Mucosa of stomach (tissue), 1 donor: ENCODE results near the gene GADD45B.
"Not testable (repeated sequence)": the region's sequence is repeated elsewhere in the genome, so short reads cannot be mapped to it uniquely, and the experiment has no call there.

Experiments
- H3K27me3 ChIP-seq: one replicate; pipeline ENCODE4 v1.7.0; 2013; ENCODE audit warnings: mild to moderate bottlenecking, low read length; ENCODE audit not compliant: control insufficient read depth, insufficient read depth
- H3K36me3 ChIP-seq: one replicate; pipeline ENCODE4 v1.7.0; 2013; ENCODE audit warnings: low read length; ENCODE audit not compliant: control insufficient read depth, insufficient read depth
- H3K4me1 ChIP-seq: one replicate; pipeline ENCODE4 v1.7.0; 2013; ENCODE audit warnings: mild to moderate bottlenecking, low read length; ENCODE audit not compliant: control insufficient read depth, insufficient read depth
- H3K4me3 ChIP-seq: one replicate; pipeline ENCODE4 v1.7.0; 2013; ENCODE audit warnings: low read length
- H3K9ac ChIP-seq: one replicate; pipeline ENCODE4 v1.7.0; 2013; ENCODE audit warnings: mild to moderate bottlenecking, low read length, moderate library complexity
- H3K9me3 ChIP-seq: one replicate; pipeline ENCODE4 v1.7.0; 2013; ENCODE audit warnings: mild to moderate bottlenecking, low read length, moderate library complexity; ENCODE audit not compliant: control insufficient read depth
- donor health status: Pancreatic carcinoma.

The GADD45B gene

DNA sequence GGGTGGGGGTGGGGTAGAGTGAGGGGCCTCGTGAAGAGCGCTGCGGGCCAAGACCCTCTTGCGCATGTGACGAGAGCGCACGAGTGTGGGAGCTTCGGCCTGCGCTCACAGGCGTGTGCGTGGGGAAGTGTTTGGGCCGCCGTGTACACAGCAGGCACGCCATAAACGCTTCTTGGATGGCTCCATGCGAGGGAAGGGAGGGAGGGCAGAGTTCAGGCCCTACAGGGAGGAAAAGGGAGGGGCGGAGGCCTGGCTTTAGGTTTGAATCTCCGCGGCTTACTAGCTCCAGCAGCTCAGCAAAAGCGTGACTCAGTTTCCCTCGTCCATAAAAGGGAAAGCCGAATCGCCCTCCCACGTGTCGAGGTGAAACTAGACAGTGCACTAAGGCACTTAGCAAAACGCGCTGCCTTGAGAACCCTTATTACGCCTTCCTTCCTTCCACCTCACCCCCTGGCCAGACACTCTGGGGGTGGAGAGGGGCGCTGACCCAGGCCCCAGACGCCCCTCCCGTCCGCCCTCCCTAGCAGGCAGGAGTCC, 12.5 kb downstream of the GADD45B start:
- Histone ChIP-seq H3K36me3 (no peaks in the 10 kb centered on the region), H3K9me3 (no peaks in the 10 kb centered on the region), H3K27me3 (no peaks in the 10 kb centered on the region), H3K9ac (peak overlapping the region; percentile 62), H3K4me3 (no peak overlapping the region), H3K4me1 (peaks cover 32% of the 10 kb centered on the region)

DNA sequence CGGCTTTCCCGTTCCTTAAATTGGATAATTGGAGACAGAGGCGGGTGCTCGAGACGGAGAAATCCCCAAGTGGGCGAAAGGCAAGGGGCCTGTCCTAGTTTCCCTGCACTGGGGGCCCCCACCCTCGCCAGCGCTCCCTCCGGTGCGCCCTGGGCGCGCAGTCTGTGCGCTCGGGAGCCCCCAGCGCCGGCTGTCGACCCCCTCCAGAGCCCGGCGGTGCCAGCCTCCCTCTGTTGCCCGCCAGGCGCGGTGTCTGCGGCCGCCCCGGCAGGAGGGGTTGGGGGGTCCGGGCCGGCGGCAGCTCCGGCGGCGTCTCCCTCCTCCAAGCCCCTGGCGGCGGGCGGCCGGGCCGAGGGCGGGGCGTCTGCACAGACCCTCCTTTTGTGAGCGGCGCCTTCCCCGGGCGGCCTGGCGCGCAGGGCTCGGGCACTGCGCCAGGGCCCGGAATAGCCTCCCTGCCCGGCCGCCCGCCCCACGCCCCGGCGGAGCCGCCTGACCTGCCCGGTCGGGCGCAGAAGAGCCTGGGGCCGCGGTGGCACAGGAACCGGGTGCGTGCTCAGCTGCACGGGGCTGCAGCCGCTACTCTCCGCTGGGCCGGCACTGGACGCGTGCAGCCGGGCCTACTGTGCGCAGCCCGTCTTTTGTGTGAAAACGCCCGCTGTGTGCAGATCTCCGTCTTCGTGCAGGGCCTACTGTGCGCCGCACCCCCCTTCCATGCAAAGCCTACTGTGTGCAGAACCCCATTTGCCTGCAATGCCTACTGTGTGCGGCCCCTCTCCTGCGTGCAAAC, 13.2 kb downstream of the GADD45B start:
- Histone ChIP-seq H3K9ac (peak overlapping the region; percentile 62), H3K4me3 (no peak overlapping the region), H3K9me3 (no peaks in the 10 kb centered on the region), H3K4me1 (peaks cover 32% of the 10 kb centered on the region), H3K36me3 (no peaks in the 10 kb centered on the region), H3K27me3 (no peaks in the 10 kb centered on the region)

GRCh38 chr19:2490659-2491058, 14.7 kb downstream of the GADD45B start:
- Histone ChIP-seq H3K4me3 (no peak overlapping the region), H3K36me3 (no peaks in the 10 kb centered on the region), H3K27me3 (no peaks in the 10 kb centered on the region), H3K9ac (no peak overlapping the region), H3K9me3 (no peaks in the 10 kb centered on the region), H3K4me1 (peaks cover 41% of the 10 kb centered on the region)

- no peaks in the 10 kb centered on the region for H3K9me3 ChIP-seq
- H3K9ac ChIP-seq: no peak overlapping the region
- peaks cover 47% of the 10 kb centered on the region for H3K4me1 ChIP-seq
- H3K27me3 ChIP-seq: no peaks in the 10 kb centered on the region
- H3K4me3 ChIP-seq: no peak overlapping the region
- no peaks in the 10 kb centered on the region for H3K36me3 ChIP-seq
Observed at GRCh38 chr19:2491130-2491801, 15.3 kb downstream of the GADD45B start.

DNA sequence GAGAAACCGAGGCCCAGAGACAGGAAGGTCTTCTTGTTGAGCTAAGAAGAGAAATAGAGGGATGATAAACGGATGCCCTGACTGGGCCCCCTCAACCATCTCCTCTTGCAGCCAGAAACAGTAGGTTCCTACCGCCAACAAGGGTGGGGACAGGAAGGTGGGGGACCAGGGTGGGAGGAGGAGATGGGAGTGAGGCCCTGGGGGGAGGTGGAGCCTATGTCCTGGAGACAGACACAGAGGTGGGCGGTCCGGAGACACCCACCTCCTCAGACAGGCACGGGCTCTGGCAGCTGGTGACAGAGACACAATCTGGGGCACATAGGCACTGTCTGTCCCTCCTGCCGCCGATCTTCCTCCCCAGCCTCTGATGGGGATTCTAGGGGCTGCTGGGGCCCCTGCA, 16.9 kb downstream of the GADD45B start:
- Histone ChIP-seq H3K9me3 (no peaks in the 10 kb centered on the region), H3K9ac (no peak overlapping the region), H3K36me3 (no peaks in the 10 kb centered on the region), H3K27me3 (no peaks in the 10 kb centered on the region), H3K4me1 (peaks cover 45% of the 10 kb centered on the region), H3K4me3 (no peak overlapping the region)

DNA sequence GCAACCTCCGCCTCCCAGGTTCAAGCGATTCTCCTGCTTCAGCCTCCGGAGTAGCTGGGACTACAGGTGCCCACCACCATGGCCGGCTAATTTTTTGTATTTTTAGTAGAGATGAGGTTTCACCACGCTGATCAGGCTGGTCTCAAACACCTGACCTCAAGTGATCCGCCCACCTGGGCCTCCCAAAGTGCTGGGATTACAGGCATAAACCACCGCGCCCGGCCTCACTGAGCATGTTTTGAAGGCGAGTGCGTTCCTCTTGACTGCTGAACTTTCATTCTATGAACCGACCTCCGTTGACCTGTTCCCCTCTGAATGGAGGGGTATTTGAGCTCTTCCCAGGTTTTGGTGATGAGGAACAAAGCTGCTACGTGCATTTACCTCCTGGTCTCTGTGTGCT, 17.5 kb downstream of the GADD45B start:
- peaks cover 44% of the 10 kb centered on the region for H3K4me1 ChIP-seq
- H3K9me3 ChIP-seq, H3K36me3 ChIP-seq, H3K27me3 ChIP-seq, H3K4me3 ChIP-seq, H3K9ac ChIP-seq: not testable (repeated sequence)

- H3K4me1 ChIP-seq: peaks cover 41% of the 10 kb centered on the region
- no peaks in the 10 kb centered on the region for H3K36me3 ChIP-seq
- H3K4me3 ChIP-seq: peak overlapping the region; percentile 11
- H3K9ac ChIP-seq: peak overlapping the region; percentile 85
- H3K27me3 ChIP-seq: no peaks in the 10 kb centered on the region
- no peaks in the 10 kb centered on the region for H3K9me3 ChIP-seq
Observed at GRCh38 chr19:2494084-2494446, 18.1 kb downstream of the GADD45B start.

DNA sequence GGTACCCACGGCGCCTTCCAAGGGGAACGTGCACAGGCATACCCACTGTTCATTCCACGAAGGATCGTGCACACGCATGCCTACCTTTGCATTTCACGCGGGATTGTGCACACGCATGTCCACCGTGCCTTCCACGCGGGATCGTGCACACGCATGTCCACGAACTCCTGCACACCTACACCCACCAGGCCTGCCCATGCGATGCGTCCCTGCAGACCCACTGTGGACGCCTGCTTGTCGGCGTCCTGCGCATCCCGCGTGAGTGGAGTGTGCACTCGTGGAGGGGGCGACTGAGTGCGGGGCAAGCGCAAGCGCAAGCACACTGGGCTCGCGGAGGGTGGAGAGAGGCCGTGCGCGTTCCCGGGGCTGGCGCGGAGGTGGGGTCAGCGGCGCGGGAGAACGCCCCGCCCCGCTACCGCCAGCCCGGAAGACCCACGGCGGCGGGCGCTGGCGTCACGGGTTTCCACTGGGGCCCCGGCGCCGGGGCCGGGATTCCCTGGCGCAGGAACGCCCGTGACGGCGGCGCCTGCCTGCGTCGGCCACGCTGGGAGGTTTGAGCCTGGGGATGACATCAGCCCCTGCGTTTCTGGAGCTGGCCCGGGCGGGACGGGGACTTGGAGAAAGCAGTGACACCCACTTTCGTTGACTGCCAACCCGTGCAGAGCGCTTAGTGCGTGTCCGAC, 18.7 kb downstream of the GADD45B start:
- Histone ChIP-seq H3K9me3 (no peaks in the 10 kb centered on the region), H3K9ac (peak overlapping the region; percentile 85), H3K4me1 (peaks cover 38% of the 10 kb centered on the region), H3K36me3 (no peaks in the 10 kb centered on the region), H3K4me3 (peak overlapping the region; percentile 74), H3K27me3 (no peaks in the 10 kb centered on the region)

- H3K27me3 ChIP-seq: no peaks in the 10 kb centered on the region
- H3K9ac ChIP-seq: peak overlapping the region; percentile 85
- no peaks in the 10 kb centered on the region for H3K36me3 ChIP-seq
- peaks cover 35% of the 10 kb centered on the region for H3K4me1 ChIP-seq
- no peaks in the 10 kb centered on the region for H3K9me3 ChIP-seq
- peak overlapping the region; percentile 74 for H3K4me3 ChIP-seq
Observed at GRCh38 chr19:2495130-2495641, 19.3 kb downstream of the GADD45B start.

DNA sequence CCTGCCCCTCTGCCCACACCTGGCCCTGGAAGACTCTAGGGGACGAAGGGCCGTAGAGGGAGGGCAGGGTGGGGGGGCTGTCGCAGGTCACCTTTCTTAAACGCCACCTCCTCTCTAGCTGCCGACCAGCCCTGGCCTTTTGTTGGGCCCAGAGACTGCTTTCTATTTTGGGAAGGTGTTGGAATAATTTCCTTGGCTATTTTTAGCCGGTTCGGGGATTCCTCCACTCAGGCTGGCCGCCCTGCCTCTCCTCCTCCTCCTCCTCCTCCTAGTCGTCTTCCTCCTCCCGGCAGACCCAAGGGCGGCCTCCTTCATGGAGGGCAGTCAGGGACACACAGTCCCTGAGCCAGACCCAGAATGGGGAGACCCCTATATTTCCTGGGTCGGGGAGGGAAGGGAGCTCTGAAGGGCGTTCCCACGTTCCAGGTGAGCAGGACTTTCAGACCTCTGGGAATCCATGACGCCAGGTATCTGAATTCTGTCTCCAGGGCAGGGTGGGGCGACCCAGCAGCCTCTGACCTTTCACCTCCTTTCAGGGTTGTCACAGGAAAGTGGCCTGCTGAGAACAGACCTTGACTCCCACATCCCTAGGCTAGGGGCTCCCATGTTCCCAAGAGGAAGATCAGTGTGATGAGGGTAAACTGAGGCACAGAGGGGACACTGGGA, 19.9 kb downstream of the GADD45B start:
- H3K4me1 ChIP-seq: peaks cover 31% of the 10 kb centered on the region
- H3K36me3 ChIP-seq: no peaks in the 10 kb centered on the region
- no peak overlapping the region for H3K4me3 ChIP-seq
- H3K27me3 ChIP-seq: no peaks in the 10 kb centered on the region
- peak overlapping the region; percentile 85 for H3K9ac ChIP-seq
- no peaks in the 10 kb centered on the region for H3K9me3 ChIP-seq

DNA sequence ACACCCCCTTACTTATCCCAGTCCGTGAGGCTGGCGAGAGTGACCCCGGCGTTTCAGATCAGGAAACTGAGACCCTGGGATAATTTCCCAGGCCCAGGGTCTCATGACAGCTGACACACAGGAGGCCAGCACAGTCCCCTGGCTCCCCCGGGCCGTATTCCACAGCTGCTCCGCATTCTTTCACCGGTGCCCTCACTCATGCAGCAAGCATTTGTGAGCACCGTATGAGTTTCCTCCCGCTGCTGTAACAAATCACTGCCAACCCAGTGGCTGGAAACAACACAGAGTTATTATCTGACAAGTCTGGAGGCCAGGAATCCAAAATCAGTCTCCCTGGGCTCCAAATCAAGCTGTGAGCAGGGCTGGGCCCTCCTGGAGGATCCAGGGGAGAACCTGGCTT, 21.3 kb downstream of the GADD45B start:
- H3K4me1 ChIP-seq: peaks cover 22% of the 10 kb centered on the region
- no peak overlapping the region for H3K4me3 ChIP-seq
- no peaks in the 10 kb centered on the region for H3K9me3 ChIP-seq
- H3K9ac ChIP-seq: no peak overlapping the region
- H3K36me3 ChIP-seq: no peaks in the 10 kb centered on the region
- no peaks in the 10 kb centered on the region for H3K27me3 ChIP-seq
